ENCODE results near the gene TGFB1.

- TF ChIP-seq NR2F2 (IDR thresholded peaks at IDR 0.05) (no peak), ATF3 (IDR thresholded peaks at IDR 0.05) (no peak), RAD21 (IDR thresholded peaks at IDR 0.05) (no peak), REST (IDR thresholded peaks at IDR 0.05) (no peak), TAF1 (conservative IDR thresholded peaks at IDR 0.05) (no peak), SP1 (IDR thresholded peaks at IDR 0.05) (no peak), YY1 (IDR thresholded peaks at IDR 0.05) (no peak), GABPA (IDR thresholded peaks at IDR 0.05 in 1 of 2, conservative IDR thresholded peaks at IDR 0.05 in 1 of 2) (no peak)
- TF ChIP-seq, protein P1, sequence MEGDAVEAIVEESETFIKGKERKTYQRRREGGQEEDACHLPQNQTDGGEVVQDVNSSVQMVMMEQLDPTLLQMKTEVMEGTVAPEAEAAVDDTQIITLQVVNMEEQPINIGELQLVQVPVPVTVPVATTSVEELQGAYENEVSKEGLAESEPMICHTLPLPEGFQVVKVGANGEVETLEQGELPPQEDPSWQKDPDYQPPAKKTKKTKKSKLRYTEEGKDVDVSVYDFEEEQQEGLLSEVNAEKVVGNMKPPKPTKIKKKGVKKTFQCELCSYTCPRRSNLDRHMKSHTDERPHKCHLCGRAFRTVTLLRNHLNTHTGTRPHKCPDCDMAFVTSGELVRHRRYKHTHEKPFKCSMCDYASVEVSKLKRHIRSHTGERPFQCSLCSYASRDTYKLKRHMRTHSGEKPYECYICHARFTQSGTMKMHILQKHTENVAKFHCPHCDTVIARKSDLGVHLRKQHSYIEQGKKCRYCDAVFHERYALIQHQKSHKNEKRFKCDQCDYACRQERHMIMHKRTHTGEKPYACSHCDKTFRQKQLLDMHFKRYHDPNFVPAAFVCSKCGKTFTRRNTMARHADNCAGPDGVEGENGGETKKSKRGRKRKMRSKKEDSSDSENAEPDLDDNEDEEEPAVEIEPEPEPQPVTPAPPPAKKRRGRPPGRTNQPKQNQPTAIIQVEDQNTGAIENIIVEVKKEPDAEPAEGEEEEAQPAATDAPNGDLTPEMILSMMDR (IDR thresholded peaks at IDR 0.05; ENCODE audit: low read depth, low read length, missing input control) = no peak
- TF ChIP-seq, protein P2, sequence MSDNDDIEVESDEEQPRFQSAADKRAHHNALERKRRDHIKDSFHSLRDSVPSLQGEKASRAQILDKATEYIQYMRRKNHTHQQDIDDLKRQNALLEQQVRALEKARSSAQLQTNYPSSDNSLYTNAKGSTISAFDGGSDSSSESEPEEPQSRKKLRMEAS (IDR thresholded peaks at IDR 0.05) = no peak
These were observed 3.4 kb upstream of the TGFB1 start for GRCh38 chr19:41356984-41357739.
